LoVo (cell line): Measurements from ENCODE around the gene GPR160.

Experiments
- DNase-seq: peaks from one replicate; pipeline ENCODE4 v3.0.0-alpha.2; 2016; ENCODE audit warnings: low spot score

The GPR160 gene

GRCh38 chr3:170064108-170064507 is 26.3 kb downstream of the GPR160 start:
- no peak for DNase-seq

GRCh38 chr3:170075441-170076091 is 37.8 kb downstream of the GPR160 start:
- DNase-seq = no peak

- DNase-seq = peak; percentile 63
Observed at GRCh38 chr3:170076715-170077238, 39.0 kb downstream of the GPR160 start.

- DNase-seq = no peak
Observed at GRCh38 chr3:170077361-170077760, 39.6 kb downstream of the GPR160 start.

DNA sequence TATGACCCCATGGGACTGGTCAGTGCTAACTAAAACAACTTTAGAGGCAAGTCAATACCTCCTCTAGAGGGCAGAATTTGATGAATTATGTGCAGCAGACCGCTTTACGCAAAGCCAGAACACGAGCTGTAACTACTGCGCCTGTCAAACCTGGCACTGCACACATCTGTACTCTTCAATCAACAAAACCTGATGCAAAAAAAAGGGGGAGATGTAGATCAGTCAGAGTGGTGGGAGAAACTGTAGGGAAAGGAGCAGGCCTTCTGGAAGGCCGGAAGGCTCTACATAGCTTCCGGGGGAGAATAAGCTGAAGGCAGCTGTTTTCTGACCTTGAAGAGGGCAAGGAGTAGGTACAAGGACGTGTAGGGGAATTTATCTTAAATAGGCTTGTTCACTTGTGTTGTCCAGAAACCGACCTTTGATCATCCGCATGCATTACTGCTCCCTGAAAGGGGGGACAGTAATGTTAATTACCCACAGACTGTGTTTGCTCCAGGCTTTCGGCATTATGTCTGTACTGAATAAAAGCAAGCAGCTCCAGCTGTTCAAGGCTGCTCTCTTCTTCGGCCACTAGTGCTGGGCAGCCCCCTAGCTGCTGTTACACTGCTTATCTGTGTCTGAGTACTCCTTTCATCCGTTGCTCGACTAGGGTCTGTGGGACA is 41.0 kb downstream of the GPR160 start:
- DNase-seq = no peak

- DNase-seq = no peak
Observed at GRCh38 chr3:170079536-170080165, 41.9 kb downstream of the GPR160 start.

DNA sequence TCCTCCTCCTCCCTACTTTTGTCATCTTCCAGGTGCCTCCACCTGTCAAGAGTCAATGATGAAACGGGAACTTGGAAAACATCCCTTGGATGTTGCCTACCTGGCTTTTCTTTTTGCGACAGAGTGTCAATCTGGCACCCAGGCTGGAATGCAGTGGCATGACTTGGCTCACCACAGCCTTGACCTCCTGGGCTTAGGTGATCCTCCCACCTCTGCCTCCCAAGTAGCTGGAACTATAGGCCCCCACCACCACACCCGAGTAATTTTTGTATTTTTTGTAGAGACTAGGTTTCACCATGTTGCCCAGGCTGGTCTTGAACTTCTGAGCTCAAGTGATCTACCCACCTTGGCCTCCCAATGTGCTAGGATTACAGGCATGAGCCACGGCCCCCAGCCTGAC is 42.8 kb downstream of the GPR160 start:
- no peak for DNase-seq

- no peak for DNase-seq
Observed at GRCh38 chr3:170081079-170081741, 43.4 kb downstream of the GPR160 start.

GRCh38 chr3:170083343-170083742 is 45.5 kb downstream of the GPR160 start:
- no peak for DNase-seq

DNA sequence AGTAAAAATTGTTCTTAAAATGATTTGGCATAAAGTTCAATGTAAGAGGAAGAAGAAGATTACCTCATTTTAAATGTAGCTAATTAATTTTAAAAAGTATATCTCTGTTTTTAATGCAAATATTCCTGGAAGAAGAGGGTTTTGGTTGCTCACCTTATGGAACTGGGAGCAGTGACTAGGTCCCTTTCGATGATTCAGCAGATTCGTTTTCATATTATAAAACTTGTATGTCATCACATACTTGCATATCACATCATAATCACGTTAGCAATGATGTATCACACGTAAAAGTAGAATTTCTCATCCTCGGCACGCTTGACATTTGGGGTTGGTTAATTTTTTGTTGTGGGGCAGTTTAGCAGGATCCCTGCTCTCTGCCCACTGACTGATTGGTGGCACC is 47.6 kb downstream of the GPR160 start:
- no peak for DNase-seq

DNA sequence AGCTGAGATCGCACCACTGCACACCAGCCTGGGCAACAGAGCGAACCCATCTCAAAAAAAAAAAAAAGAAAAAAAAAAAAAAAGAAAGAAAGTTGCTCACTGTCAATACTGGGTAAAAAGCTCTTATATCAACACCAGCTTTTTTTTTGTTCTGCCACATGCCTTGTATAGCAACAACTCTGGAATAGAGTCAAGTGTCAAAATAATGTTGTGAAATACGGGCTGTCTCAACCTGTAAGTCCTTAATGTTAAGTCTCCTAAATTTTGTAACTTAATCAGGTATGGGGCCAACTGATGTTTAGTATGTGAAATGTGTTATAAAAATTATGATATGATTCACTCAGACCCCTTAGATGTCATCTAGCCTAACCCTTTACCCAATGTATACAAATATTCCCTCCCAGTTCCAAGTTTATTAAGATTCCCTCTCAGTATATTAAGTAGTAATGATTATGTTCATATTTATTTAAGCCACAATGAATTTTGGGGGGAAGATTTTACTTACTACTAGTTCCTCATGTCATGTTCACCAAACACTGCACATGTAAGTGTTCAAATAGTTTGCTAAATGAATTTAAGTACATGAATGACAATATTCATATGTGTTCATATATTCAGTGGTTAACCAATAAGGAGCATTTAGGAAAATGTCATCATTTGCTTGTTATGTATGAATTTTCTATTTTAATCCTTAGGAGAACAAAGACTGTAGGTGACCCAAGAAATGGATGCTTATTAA is 52.2 kb downstream of the GPR160 start:
- DNase-seq = no peak

DNA sequence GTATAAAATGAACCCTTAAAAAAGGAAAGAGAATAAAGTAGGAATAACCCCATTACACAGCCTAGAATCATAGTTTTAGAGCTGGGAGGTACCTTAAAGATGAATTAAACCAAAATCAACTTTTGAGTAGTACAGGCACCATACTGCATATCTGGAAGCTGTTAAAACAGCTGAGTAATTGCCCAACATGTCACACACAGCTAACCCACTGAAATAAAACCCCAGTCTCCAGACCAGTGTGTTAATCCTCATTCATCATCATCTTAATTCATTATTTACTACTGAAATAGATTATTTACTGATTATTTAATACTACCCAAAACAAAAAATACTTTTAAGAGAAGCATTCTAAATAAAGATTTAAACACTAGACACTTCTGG is 52.8 kb downstream of the GPR160 start:
- no peak for DNase-seq

- DNase-seq = no peak
Observed at GRCh38 chr3:170092907-170093306, 55.1 kb downstream of the GPR160 start.

GRCh38 chr3:170095771-170096170 is 58.0 kb downstream of the GPR160 start:
- no peak for DNase-seq

- DNase-seq = no peak
Observed at GRCh38 chr3:170096342-170096741, 58.5 kb downstream of the GPR160 start.

DNA sequence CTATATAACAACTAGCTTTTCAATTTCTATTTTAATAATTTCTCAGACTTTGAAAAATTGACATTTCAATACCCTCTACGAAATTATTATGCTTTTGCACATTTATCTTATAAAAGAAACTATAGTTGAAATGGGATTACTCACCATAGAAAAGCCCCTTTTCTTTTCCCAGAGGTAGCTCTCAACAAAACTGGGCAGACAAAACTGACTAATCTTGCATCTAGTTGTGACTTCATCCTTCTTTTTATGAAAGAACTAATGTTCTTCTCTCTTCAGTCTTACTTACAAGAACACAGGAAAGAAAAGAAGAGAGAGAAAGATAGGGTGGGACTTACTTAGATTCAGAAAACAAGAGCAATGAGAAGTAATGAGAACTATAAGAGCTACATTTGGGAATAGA is 61.0 kb downstream of the GPR160 start:
- no peak for DNase-seq

DNA sequence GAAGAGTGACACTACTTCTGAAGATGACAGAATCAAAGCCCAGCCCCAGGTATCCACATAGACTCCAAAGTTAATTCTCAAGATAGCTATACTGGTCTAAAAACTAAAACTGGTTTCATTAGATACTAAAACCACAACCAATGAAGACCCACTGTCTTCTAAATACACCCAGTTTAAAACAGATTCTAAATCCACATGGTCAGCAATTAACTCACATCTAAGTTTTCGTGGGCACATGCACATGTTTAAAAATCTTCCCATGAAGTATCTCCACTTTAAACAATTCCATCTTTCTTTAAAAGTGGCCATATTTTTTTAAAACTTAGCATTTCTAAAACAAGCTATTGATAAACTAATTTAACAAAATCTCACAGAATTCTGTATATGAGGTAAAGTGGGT is 63.1 kb downstream of the GPR160 start:
- DNase-seq = no peak

GRCh38 chr3:170102431-170102830 is 64.6 kb downstream of the GPR160 start:
- DNase-seq = no peak

GRCh38 chr3:170107941-170108340 is 70.1 kb downstream of the GPR160 start:
- no peak for DNase-seq

DNA sequence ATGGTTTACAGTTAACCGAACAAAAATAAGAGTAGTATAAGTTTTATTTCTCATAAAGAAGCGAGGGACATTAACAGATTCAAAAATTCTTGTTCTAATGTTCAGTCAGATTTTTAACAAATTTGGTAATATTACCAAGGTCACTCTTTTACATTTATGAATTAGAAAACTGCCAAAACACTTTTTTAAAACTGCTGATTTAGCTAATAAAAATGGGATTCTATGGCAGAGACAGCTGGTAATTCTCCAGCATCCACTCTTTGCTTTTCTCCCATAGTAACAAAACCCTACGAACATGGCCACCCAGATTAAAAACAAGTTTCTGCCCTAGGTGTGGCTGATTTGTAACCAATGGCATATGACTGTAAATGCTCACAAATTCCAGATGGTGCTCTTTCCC is 71.2 kb downstream of the GPR160 start:
- DNase-seq = no peak

- DNase-seq = no peak
Observed at GRCh38 chr3:170109579-170110293, 71.9 kb downstream of the GPR160 start.
